Upper lobe of left lung (tissue), 4 donors: ENCODE measurements around the gene KIAA1217.

ENCODE experiments used
- CTCF ChIP-seq, 6 experiments: fragments of 450-650 bp in 4 of 6; fragments of 200-600 bp in 2 of 6; sonication (generic) in 2 of 6; IDR thresholded peaks; one replicate each; pipeline ENCODE4 v1.5.1; 2016 to 2019; ENCODE audit warnings: antibody characterized with exemption in 6 of 6
- POLR2A ChIP-seq, 4 donors: fragments of 450-650 bp; IDR thresholded peaks; one replicate each; pipeline ENCODE4 v1.5.1; 2016 to 2017; ENCODE audit warnings: antibody characterized with exemption in 4 of 4, mild to moderate bottlenecking in 2 of 4

- TF ChIP-seq CTCF (IDR thresholded peaks at IDR 0.05), result no peak
- no peak for TF ChIP-seq POLR2A (IDR thresholded peaks at IDR 0.05)
Measured at GRCh38 chr10:24331457-24331856, 122.5 kb downstream of the KIAA1217 start.
